Coronary artery (tissue), 2 donors: ENCODE data around the gene OR52I1.

Experiments
- DNase-seq: peaks from one replicate; pipeline ENCODE4 v3.0.0-alpha.2; 2017; ENCODE audit warnings: low spot score
- H3K27ac ChIP-seq, 2 donors: fragments of 200-600 bp; sonication (generic); one replicate each; pipeline ENCODE4 v1.5.1; 2016 to 2019
- H3K4me3 ChIP-seq: fragments of 200-600 bp; sonication (generic); 2 replicates; pipeline ENCODE4 v1.5.1; 2016; ENCODE audit warnings: mild to moderate bottlenecking, moderate library complexity
- TF ChIP-seq, protein P1 (sequence below): fragments of 200-600 bp; sonication (generic); IDR thresholded peaks from one replicate; pipeline ENCODE4 v1.5.1; 2019; ENCODE audit warnings: antibody characterized with exemption

The OR52I1 gene

DNA sequence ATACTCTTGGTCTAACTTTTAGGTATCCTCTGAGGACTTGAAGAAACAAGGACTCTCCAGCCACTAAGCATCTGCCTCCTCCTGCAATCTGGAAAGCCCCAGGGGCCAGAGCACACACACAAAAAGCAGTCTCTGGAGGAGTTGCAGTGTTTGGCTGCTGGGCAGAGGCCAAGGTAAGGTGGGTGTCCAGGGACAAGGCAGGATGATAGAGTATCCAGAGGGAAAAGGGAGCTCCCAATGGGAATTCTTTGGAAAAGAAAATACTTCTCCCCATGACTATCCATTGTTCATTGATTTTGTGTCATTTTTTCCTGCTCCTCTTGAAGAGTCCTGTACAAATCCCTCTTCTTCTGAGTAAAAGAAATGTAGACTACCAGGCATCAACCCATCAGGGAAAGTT is 12.4 kb upstream of the OR52I1 start, which contains the start of gene OR52I2:
TSS of gene OR52I2 (plus strand) at position 301 of the 400 bp plus-strand sequence.
- H3K27ac ChIP-seq = no peak within 1 kb of the TSS
- TF ChIP-seq, protein P1, sequence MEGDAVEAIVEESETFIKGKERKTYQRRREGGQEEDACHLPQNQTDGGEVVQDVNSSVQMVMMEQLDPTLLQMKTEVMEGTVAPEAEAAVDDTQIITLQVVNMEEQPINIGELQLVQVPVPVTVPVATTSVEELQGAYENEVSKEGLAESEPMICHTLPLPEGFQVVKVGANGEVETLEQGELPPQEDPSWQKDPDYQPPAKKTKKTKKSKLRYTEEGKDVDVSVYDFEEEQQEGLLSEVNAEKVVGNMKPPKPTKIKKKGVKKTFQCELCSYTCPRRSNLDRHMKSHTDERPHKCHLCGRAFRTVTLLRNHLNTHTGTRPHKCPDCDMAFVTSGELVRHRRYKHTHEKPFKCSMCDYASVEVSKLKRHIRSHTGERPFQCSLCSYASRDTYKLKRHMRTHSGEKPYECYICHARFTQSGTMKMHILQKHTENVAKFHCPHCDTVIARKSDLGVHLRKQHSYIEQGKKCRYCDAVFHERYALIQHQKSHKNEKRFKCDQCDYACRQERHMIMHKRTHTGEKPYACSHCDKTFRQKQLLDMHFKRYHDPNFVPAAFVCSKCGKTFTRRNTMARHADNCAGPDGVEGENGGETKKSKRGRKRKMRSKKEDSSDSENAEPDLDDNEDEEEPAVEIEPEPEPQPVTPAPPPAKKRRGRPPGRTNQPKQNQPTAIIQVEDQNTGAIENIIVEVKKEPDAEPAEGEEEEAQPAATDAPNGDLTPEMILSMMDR = no peak
- DNase-seq = no peak
- H3K4me3 ChIP-seq = no peak within 1 kb of the TSS

DNA sequence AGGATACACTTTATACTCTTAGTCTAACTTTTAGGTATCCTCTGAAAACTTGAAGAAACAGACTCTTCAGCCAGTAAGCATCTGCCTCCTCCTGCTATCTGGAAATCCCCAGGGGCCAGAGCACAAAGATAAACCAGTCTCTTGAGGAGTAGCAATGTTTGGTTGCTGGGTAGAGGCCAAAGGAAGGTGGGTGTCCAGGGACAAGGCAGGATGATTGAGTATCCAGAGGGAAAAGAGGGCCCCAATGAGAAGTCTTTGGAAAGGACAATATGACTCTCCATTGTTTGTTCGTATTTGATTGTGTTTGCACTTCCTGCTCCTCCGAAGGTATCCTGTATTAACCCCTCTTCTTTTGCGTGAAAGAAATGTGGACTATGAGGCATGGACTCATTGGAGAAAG is 4.8 kb upstream of the OR52I1 start:
- Histone ChIP-seq H3K4me3 (no peak overlapping the region), H3K27ac (no peak overlapping the region)
- TF ChIP-seq, protein P1 = no peak
- DNase-seq = no peak

DNA sequence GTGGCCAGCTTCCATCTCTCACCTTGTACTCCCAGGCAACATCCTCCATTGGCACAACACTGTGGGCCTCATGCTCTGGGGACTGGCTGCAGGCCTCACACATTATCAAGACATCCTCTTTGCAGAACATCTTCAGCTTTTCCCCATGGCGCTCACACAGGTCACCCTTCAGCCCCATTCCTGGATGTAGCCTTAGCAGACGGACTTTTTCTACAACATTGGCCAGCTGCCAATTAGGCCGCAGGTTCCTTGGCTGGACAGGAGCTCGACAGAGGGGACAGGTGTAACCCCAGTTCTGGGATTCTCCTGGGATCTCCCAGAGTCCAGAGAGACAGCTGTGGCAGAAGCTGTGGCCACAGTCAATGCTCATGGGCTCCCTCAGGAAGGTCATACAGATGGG is 11.2 kb downstream of the OR52I1 start:
- no peak overlapping the region for H3K4me3 ChIP-seq
- H3K27ac ChIP-seq = no peak overlapping the region
- no peak for DNase-seq
- TF ChIP-seq, protein P1 = no peak

DNA sequence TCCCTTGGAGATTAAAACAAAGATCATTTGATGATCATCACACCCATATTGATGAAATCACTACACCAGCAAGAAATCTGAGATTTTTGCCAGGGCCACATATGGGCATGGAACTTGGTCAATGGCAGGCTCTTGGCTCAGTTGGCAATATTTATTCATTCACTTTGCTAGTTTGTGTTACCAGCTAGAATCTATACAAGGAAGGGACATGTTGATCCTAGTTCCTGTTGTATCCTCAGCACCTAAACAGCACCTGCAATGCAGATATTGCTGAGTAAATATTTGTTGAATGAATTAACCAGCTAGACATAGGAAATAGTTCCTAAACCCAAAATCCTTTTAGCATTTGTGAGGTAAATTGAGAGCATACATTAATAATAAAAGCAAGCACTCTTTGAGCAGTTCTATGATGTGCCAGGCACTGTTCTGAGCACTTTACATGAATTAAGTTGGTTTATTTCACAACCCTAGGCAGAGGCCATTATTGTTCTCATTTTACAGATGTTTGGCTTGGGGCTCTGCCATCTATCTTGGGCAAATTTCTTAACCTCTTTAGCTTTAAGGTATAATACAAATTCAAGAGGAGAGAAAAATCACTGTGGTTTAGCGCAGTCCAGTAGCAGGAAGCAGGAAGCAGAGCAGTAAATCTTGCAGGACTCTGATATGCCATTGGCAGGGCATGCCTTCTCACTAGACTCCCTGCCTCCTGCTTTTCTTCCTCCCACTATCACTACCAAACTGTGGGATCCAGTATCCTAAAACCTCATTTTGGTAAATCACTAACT is 12.6 kb downstream of the OR52I1 start:
- Histone ChIP-seq H3K4me3 (peak overlapping the region; percentile 72), H3K27ac (peak overlapping the region in 1 of 2 donors; percentile 87)
- no peak for DNase-seq
- TF ChIP-seq, protein P1 = no peak

DNA sequence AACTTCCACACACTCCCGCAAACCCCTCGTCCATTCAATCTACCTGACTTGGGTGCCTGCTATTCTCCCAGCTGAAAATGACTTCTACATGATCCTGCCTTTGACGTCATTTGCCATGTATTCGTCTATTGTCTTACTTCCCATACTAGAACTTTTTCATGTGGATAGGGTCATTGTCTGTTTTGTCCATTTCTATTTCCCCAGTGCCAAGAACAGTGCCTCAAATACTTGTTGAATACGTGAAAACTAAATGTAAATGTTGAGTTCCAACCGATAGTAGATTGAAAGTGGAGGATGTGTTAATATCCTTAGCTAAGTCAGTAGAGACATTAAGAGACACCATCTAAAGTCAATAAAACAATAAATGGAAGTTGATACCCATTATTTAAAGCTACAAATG is 13.3 kb downstream of the OR52I1 start:
- Histone ChIP-seq H3K4me3 (peak overlapping the region; percentile 72), H3K27ac (peak overlapping the region in 1 of 2 donors; percentile 87)
- TF ChIP-seq, protein P1 = no peak
- no peak for DNase-seq

DNA sequence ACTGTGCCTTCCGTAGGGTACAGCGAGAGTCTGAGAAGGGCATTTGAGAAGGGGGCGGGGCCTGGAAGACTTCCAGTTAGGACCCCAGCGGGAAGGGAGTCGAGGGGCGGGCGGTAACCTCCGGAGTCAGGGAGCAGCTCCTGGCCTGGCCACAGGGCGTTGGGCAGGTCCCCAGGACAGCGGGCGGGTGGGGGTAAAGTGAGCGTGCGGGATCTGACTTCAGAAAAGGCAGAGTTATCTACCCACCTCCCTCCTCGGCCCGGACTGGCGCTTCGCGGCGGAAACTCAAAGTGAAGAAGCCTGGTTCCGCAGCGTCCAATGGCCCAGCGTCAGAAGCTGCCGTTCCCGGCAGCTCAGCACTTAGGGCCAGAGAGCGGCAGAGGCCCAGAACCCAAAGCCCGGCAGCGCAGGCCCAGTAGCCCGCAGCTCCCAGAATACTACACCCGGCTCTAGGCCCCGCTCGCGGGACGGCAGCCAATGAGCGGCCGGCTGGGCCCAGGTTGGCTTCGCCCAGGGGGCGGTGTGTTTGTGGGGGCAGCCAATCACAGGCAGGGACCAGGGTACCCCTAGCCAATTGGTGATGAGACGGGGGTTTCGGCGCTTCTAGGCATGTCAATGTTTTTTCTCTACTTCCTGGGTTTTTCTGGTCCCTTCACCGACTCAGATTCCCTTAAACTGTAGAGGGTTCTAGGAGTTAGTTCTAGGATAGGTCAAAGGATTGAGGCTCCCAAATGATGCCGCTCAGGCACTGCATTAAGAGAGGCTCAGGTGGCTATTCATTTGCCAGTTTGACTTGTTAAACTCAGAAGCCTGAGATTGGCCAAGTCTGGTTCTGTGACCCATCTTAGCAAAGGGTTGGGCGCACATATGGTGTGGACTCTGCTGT is 14.2 kb downstream of the OR52I1 start, which contains the start of gene TRIM68:
TSS of gene TRIM68 (minus strand) at position 451 of the 886 bp plus-strand sequence. CDS start 2,727 bp downstream, outside the sequence.
- Histone ChIP-seq H3K27ac (peak within 1 kb of the TSS; percentile 87 to 90), H3K4me3 (peak within 1 kb of the TSS; percentile 72)
- TF ChIP-seq, protein P1 = no peak
- DNase-seq = peak; percentile 98
